HCT116 (cell line): Measurements from ENCODE around the gene B4GALNT2.

ENCODE experiments used
- CBX3 ChIP-seq: IDR thresholded peaks from 2 replicates; pipeline ENCODE4 v1.6.1; 2012; ENCODE audit warnings: low read depth
- CEBPB ChIP-seq: IDR thresholded peaks from 2 replicates; pipeline ENCODE4 v1.6.1; 2012; ENCODE audit warnings: low read depth
- CTCF ChIP-seq, 3 experiments: fragments of 200-600 bp in 1 of 3; sonication (generic) in 1 of 3; IDR thresholded peaks in 2 of 3; conservative IDR thresholded peaks in 1 of 3; 2 replicates each; pipeline ENCODE4 v1.5.1; 2012 to 2017; ENCODE audit warnings: low read depth in 2 of 3, low read length in 2 of 3, antibody characterized with exemption in 1 of 3, borderline replicate concordance in 1 of 3, control low read depth in 1 of 3, mild to moderate bottlenecking in 1 of 3, mixed read lengths in 1 of 3, mixed run types in 1 of 3, moderate library complexity in 1 of 3; ENCODE audit not compliant: insufficient read depth in 1 of 3
- ELF1 ChIP-seq: IDR thresholded peaks from 2 replicates; pipeline ENCODE4 v1.6.1; 2012; ENCODE audit warnings: low read depth, borderline replicate concordance
- EZH2 ChIP-seq: fragments of 200-600 bp; sonication (generic); IDR thresholded peaks from 2 replicates; pipeline ENCODE4 v1.6.1; 2017; ENCODE audit warnings: antibody characterized with exemption, mixed run types
- JUND ChIP-seq: IDR thresholded peaks from 2 replicates; pipeline ENCODE4 v1.6.1; 2012
- MAX ChIP-seq: IDR thresholded peaks from 2 replicates; pipeline ENCODE4 v1.6.1; 2012
- POLR2A ChIP-seq: IDR thresholded peaks from 2 replicates; pipeline ENCODE4 v1.7.0; 2011; ENCODE audit warnings: borderline replicate concordance; ENCODE audit not compliant: insufficient read depth, insufficient read length; ENCODE audit errors: extremely low read depth
- POLR2AphosphoS5 ChIP-seq: IDR thresholded peaks from 2 replicates; pipeline ENCODE4 v1.6.1; 2011; ENCODE audit warnings: mild to moderate bottlenecking, low read depth, low read length, moderate library complexity
- REST ChIP-seq: IDR thresholded peaks from 2 replicates; pipeline ENCODE4 v1.6.1; 2012; ENCODE audit warnings: low read depth
- SIN3A ChIP-seq: IDR thresholded peaks from 2 replicates; pipeline ENCODE4 v1.6.1; 2012; ENCODE audit warnings: low read depth
- SRF ChIP-seq: IDR thresholded peaks from 2 replicates; pipeline ENCODE4 v1.6.1; 2012; ENCODE audit warnings: low read depth
- TCF7L2 ChIP-seq: IDR thresholded peaks from 2 replicates; pipeline ENCODE4 v1.7.0; 2011; ENCODE audit warnings: borderline replicate concordance, inconsistent platforms; ENCODE audit not compliant: insufficient read depth, insufficient read length; ENCODE audit errors: extremely low read depth

- TF ChIP-seq CTCF (IDR thresholded peaks at IDR 0.05 in 2 of 3, conservative IDR thresholded peaks at IDR 0.05 in 1 of 3; ENCODE audit: borderline replicate concordance in 1 of 3, insufficient read depth in 1 of 3, low read depth in 2 of 3, low read length in 2 of 3) (no peak), EZH2 (no peak), MAX (no peak), SRF (no peak), POLR2AphosphoS5 (no peak), POLR2A (no peak), ELF1 (no peak), JUND (no peak), CEBPB (no peak), SIN3A (no peak), REST (no peak), TCF7L2 (no peak), CBX3 (no peak)
Observed at GRCh38 chr17:49130891-49131290, 1.7 kb upstream of the B4GALNT2 start.
